HG03280 (cell line): ENCODE results near the gene TPCN1.

ENCODE experiments used
- ATAC-seq: cut with Tn5 transposase; IDR thresholded peaks from one replicate; pipeline ENCODE4 v1.9.1; 2021; ENCODE audit warnings: mild to moderate bottlenecking, moderate library complexity; ENCODE audit not compliant: unreplicated experiment

Gene TPCN1

DNA sequence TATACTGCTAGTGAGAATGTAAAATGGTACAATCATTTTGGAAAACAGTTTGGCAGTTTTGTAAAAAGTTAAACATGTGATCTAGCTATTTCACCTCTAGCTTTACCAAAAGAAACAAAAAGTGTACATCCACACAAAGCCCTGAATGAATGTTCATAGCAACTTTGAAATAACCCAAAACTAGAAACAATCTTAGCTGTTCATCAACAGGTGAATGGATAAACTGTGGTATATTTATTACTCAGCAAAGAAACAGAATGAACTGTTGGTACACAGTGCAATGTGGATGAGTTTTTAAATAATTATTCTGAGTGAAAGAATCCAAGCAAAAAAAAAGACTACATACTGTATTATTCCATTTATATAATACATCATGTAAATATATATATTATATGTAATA is 36.3 kb downstream of the TPCN1 start:
- no peak for ATAC-seq

GRCh38 chr12:113260127-113260526 is 38.9 kb downstream of the TPCN1 start:
- no peak for ATAC-seq

GRCh38 chr12:113260636-113261300 is 39.5 kb downstream of the TPCN1 start:
- ATAC-seq: no peak

DNA sequence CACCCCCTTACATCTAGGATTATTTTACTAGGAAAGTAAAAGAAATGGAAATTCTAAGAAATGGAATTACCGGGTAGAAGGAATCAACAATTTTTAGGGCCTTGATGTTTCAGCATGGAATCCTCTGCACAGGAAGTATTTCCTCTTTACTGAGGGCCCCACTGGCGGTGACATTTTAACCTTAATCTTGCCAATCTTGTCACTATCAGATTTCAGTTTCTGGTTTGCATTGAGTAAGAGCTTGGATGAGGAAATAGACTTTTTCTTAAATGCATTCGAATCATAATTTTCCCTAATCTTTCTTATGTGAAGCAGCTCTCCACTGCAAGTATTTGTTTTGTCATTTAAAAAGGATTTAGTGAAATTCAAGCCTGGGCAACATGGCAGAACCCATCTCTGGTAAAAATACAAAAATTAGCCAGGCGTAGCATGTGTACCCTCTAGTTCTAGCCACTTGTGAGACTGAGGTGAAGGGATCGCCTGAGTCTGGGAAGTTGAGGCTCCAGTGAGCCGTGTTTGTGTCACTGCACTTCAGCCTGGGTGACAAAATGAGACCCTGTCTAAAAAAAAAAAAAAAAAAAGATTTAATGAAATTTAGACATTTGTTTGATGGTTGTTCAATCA is 40.7 kb downstream of the TPCN1 start:
- no peak for ATAC-seq

- no peak for ATAC-seq
Measured at GRCh38 chr12:113262710-113263109, 41.4 kb downstream of the TPCN1 start.

DNA sequence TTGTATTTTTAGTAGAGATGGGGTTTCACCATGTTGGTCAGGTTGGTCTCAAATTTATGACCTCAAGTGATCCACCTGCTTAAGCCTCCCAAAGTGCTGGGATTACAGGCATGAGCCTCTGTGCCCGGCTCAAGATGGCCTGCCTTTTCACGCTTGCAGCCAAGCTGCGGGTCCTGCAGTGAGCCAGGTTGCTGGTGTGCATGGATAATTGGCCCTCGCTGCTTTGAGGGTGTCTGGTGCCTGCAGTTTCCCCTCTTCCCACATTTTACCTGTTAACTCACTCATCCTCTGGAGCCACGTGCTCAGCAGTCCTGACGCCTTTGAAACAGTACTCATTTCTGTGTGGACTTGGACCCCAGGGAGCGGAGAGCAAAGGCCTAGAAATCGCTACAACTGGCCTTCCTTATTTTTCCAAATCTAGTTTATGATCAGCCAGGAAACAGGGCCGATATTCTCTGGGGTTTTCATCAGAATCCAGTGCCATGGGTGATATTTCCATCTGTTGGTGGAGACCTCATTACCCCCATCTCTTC is 42.2 kb downstream of the TPCN1 start:
- ATAC-seq: no peak

DNA sequence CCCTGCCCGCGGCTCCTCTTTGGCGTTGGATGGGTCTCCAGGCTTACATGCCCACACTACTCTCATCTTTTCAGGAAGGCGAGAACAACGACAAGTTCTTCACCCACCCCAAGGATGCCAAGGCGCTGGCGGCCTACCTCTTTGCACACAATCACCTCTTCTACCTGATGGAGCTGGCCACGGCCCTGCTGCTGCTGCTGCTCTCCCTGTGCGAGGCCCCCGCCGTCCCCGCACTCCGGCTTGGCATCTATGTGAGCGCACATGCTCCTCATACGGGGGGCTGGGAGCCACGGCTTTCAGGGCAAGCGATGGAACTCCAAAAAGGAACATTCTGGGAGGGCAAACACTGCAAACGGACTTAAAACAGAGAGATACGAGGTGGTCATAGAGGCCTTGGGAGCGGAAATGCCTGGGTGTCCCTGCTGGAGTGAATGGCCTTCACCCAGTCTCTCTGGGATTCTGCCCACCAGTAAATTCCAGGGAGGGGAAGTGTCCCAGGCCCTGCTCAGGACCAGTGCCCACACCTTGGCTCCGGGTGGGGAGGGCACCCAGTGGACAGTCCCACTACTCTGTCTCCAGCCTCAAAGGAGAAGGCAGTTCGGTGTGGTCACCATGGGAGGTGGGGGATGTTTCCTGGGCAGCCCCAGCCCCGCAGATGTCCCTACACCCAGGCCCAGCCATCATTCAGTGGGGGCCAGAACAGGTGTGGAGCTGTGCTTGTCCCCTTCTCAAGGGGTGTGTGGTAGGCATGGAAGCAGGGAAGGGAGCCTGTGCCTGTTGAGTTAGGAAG is 45.0 kb downstream of the TPCN1 start:
- ATAC-seq: no peak

- ATAC-seq: no peak
Measured at GRCh38 chr12:113267621-113268020, 46.4 kb downstream of the TPCN1 start.

GRCh38 chr12:113268136-113268535 is 46.9 kb downstream of the TPCN1 start:
- ATAC-seq: no peak

GRCh38 chr12:113268621-113269020 is 47.4 kb downstream of the TPCN1 start:
- ATAC-seq: no peak

- no peak for ATAC-seq
Measured at GRCh38 chr12:113269257-113269943, 48.1 kb downstream of the TPCN1 start.

GRCh38 chr12:113270709-113271009 is 49.4 kb downstream of the TPCN1 start:
- ATAC-seq: no peak

GRCh38 chr12:113271466-113271852 is 50.2 kb downstream of the TPCN1 start:
- no peak for ATAC-seq

DNA sequence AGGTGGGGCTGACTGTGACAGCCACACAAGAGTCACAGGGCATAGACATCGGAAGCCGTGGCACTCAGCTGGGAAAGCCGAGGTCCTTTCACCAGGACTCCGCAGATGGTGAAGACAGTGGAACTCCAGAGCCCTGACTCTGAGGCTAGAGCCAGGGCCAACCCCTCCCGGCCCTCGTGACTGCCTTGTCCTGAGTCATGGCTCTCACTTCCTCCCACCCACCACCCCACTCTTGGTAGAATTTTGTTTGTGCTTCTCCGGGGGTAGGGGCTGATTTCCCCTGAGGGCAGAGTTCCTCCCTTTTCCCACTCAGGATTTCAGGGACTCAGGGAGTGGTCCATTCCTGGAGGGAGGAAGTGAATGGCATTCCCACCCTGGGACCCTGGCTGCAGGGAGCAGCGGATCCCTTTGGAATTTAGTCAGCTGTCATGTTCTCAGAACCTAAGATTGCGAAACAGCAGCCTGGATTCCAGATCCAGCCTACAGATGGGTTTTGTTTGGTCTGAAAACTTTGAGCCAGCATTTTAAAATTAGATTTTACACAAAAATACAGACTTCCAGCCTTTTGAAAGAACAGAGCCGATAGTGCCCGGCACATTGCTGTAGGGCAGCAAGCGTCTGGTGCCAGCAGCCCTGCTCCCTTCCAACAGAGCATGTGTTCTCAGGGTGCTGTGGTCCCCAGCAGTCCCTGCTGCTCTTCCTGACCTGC is 50.7 kb downstream of the TPCN1 start:
- no peak for ATAC-seq

DNA sequence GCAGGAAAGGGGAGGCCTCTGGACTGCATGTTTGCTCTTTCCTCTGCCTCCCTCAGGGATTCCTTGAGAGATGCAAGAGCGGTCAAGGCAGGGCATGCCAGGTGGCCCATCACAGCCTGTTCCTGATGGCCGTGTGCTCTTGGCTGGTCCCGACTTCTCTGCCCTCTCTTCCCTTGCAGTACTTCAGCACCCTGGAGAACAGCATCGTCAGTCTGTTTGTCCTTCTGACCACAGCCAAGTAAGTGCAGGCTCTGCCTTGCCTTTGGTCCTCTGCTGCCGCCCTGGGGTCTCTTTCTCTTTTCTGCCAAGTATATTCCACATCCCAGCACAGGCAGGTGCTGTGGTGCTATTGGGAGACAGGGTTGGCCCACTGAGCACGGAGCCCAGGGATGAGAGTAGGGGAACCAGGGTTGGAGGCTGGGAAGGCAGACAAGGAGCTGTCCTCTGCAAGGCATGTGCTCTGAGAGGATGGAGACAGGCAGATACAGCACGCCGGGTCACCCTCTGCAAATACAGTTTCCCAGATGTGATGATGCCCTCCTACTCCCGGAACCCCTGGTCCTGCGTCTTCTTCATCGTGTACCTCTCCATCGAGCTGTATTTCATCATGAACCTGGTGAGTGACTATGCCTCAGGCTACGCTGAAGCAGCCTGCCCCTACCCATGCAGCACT is 51.9 kb downstream of the TPCN1 start:
- no peak for ATAC-seq

DNA sequence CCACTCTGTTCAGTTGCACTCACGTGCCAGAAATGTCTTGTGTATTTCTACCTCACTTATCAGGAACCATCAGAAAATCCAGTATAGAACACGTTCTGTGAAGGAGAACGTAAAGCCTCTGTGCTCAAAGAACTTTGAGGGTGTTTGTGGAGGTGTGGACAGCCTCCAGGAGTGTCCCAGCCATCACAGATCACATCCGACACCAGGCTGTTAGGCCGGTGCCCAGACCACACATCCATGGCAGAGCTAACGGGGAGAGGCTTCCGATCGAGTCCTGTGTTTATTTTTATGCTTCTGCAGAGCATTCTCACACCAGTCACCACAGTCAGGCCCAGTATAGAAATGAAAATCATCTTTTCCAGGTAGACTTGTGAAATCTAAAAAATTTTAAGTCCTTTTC is 53.6 kb downstream of the TPCN1 start:
- ATAC-seq: no peak

- no peak for ATAC-seq
Measured at GRCh38 chr12:113276306-113276705, 55.0 kb downstream of the TPCN1 start.

DNA sequence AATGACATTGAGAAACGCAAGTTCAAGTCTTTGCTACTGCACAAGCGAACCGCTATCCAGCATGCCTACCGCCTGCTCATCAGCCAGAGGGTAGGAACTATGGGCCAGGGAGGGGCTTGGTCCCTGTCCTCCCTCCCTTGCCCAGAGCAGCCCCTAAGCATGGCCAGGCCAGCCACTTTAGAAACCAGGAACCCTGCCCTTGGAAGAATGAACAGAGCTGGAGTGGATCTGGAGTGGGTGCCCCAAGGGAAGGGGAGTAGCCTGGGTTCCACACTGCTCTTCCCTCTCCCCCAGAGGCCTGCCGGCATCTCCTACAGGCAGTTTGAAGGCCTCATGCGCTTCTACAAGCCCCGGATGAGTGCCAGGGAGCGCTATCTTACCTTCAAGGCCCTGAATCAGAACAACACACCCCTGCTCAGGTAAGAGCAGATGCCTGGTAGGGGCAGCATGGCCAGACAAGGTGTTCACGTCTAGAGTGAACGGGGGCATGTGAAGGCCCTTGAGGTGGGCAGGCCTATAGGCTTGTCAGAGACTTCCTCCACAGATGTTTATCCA is 55.8 kb downstream of the TPCN1 start:
- no peak for ATAC-seq

DNA sequence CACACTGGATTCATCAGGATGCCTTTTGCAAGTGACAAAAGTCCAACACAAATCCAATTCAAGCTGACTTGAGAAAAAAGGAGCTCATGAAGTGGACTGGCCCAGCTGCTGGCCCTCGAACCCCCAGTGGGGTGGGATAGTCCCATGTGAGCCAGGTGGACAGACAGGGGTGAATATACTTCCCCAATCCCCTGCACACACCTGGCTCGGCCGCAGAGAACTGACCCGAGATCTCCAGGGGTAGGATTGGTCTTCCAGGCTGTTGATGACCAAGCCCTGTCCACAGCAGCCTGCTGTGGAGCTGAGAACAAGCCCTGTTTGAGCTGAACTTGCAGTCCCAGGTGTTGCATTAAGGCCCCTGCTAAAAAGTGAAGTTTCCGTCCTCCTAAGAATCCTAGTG is 56.2 kb downstream of the TPCN1 start:
- ATAC-seq: no peak

DNA sequence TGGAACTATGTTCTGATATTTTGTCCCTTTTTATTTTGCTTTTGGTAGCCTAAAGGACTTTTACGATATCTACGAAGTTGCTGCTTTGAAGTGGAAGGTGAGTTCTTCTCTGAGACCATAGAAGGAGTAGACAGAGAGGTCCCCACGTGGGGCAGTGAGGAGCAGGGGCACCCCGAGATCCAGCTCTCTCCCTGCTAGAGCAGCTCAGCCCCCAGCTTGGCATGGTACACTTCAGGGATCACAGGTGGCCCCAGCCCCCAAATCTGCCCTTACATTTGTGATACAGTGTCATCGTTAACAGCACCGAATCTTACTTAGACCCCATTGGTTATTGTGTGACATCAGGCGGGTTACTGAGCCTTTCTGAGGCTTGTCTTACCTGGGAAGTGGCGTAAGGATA is 56.9 kb downstream of the TPCN1 start:
- no peak for ATAC-seq
